HG02852 (cell line): ENCODE measurements around the gene COL8A1.
"Not testable (repeated sequence)": the region's sequence is repeated elsewhere in the genome, so short reads cannot be mapped to it uniquely, and the experiment has no call there.

ENCODE experiments used
- ATAC-seq: cut with Tn5 transposase; IDR thresholded peaks from one replicate; pipeline ENCODE4 v1.9.1; 2021; ENCODE audit warnings: mild to moderate bottlenecking, moderate library complexity; ENCODE audit not compliant: unreplicated experiment

Gene COL8A1

GRCh38 chr3:99838755-99839154 is 200.4 kb downstream of the COL8A1 start:
- ATAC-seq, result no peak

GRCh38 chr3:99839613-99840012 is 201.2 kb downstream of the COL8A1 start:
- ATAC-seq, result no peak

DNA sequence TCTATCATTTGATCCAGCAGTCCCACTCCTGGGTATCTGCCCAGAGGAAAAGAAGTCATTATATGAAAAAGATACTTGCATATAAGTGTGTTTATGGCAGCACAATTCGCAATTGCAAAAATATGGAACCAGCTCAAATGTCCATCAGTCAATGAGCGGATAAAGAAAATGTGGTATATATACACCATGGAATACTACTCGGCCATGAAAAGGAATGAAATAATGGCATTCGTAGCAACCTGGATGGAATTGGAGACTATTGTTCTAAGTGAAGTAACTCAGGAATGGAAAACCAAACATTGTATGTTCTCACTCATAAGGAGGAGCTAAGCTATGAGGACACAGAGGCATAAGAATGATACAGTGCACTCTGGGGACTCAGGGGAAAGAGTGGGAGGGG is 203.6 kb downstream of the COL8A1 start:
- ATAC-seq, result not testable (repeated sequence)

- peak; percentile 53 for ATAC-seq
Measured at GRCh38 chr3:99842826-99843589, 204.6 kb downstream of the COL8A1 start.

- ATAC-seq, result peak; percentile 6
Measured at GRCh38 chr3:99843590-99844258, 205.3 kb downstream of the COL8A1 start.

- ATAC-seq, result no peak
Measured at GRCh38 chr3:99845331-99845730, 206.9 kb downstream of the COL8A1 start.

GRCh38 chr3:99845999-99846398 is 207.6 kb downstream of the COL8A1 start:
- no peak for ATAC-seq

GRCh38 chr3:99846477-99847160 is 208.2 kb downstream of the COL8A1 start:
- no peak for ATAC-seq

- ATAC-seq, result no peak
Measured at GRCh38 chr3:99848433-99848832, 210.0 kb downstream of the COL8A1 start.
